NCI-H1694 treated with DMSO at 0.1 percent for 48 hours (cell line): ENCODE measurements around the gene ALDH1B1.
"Not testable (repeated sequence)": the region's sequence is repeated elsewhere in the genome, so short reads cannot be mapped to it uniquely, and the experiment has no call there.

Experiments
- DNase-seq: peaks from one replicate; lab custom pipeline; 2025; lab: John Stamatoyannopoulos, UW

ALDH1B1 gene

DNA sequence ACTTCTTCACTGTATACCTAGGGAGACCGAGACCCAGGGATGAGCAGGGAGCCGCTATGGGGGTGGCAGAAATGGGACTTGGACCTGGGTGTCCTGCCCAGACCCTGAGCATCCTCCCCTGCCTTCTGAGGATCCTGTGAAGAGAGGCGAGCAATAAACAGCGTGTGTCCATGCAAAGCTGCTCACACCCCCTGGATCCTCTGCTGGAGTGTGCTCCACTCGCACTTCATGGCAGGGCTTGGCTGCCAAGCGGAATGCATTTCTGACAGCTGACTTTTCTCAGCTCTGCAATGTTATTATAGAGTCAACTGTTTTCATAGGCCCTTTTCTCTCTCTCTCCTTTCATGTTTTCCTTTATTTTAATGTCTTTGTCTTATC lies 31.0 kb upstream of the ALDH1B1 start:
- DNase-seq, result no peak

DNA sequence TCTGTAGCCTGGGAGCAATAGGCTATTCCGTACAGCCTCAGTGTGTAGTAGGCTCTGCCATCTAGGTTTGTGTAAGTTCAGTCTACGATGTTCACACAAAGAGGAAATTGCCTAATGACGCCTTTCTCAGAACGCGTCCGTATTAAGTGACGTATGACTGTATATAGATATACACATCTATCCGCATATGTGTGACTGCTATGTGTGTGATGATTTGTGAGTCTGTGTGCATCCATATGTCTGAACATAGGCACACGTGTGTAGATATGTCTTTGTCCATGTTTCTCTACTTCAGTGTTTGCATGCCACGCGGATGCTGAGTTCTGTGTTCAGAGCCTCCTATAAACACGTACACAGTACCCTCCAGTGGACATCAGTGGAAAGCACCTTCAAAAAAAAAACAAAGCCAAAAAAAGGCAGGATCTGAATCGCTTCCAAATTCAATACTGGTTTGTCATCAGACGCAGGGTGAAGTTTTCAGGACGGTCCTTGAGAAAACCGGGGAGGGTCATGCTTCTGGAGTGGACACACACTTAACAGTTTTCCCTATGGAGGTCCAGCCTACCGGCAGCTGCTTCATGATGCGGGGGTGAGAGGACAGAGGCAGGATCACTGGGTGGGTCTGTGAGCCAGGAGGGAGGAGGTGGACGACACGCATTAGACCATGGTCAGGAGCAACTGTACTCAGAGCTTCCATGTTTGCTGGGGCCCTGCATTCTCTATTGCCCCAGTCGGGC lies 29.5 kb upstream of the ALDH1B1 start:
- DNase-seq, result peak; percentile 88

GRCh38 chr9:38363589-38363925 lies 28.9 kb upstream of the ALDH1B1 start:
- no peak for DNase-seq

GRCh38 chr9:38367898-38368297 lies 24.6 kb upstream of the ALDH1B1 start:
- DNase-seq, result no peak

GRCh38 chr9:38368731-38369130 lies 23.8 kb upstream of the ALDH1B1 start:
- no peak for DNase-seq

DNA sequence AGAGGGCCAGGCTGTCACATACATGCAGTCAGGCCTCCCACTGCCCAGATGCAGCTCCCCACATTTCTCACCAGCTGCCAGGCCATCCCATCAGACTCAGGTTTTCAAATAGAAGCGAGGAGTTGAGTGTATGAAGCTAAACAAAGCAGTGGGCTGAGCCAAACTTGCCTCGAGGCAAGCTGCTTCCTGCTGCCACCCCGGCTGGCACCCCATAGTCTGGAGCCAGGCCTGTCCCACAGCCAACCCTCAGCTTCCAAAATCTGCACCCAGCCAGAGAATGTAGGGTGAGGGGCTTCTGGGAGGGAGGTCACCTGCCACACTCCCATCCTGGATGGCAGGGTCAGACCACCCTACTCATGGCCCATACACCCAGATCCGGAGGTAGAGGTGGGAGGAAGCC lies 22.3 kb upstream of the ALDH1B1 start:
- DNase-seq, result peak; percentile 50

- DNase-seq, result peak; percentile 34
Observed at GRCh38 chr9:38371495-38371894, 21.0 kb upstream of the ALDH1B1 start.

DNA sequence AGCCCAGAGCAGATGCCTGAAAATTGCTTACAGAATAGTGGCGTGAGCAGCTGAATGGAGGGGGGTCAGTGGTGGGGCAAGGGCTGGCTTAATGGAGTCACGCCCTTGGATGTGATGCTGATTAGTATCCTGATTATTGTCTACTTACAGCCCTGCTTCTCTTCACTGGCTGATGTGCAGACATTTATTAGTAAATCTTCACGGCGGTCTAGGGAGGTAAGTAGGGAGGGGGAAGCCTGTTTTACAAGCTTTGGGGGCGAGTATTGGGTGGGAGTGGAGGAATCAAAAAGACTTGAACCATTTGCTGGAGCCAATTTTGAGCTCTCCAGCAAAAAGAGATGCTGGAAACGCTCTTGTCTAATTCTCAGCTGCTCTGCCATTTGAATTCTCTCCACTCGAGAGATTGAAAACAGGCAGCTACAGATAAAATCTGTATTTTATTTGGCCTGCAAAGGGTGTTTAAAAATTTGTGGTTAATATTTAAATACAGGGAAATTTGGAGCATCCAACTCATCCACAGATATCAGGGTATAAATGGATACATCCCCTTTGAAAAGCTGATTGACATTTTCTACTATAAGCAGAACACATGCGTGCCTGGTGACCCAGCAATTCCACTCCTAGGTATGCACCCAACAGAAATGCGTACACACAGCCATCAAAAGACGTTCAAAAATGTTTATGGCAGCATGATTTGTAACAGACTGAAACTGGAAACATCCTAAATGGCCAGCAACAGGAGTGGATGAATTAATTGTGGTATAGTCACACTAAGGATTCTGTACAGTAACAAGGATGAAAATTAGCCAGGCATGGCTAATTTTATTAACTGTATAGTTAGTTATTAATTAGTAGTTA lies 19.5 kb upstream of the ALDH1B1 start:
- DNase-seq, result no peak

DNA sequence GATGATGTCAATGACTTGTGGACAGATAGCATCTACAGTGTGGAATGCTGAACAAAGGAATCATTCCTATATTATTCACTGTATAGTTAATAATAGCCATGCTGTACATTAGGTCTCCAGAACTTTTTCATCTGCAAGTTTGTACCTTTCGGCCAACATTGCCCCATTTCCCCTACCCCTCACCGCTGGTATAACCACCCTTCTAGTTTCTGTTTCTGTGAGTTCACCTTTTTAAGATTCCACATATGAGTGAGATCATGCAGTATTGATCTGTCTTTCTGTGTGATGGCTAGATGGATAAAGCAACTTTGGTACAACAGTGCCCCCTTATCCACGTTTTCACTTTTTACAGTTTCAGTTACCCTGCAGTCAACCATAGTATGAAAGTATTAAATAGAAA lies 18.8 kb upstream of the ALDH1B1 start:
- DNase-seq, result no peak

- no peak for DNase-seq
Observed at GRCh38 chr9:38374847-38375571, 17.5 kb upstream of the ALDH1B1 start.

GRCh38 chr9:38375572-38375963 lies 16.9 kb upstream of the ALDH1B1 start:
- DNase-seq, result no peak

DNA sequence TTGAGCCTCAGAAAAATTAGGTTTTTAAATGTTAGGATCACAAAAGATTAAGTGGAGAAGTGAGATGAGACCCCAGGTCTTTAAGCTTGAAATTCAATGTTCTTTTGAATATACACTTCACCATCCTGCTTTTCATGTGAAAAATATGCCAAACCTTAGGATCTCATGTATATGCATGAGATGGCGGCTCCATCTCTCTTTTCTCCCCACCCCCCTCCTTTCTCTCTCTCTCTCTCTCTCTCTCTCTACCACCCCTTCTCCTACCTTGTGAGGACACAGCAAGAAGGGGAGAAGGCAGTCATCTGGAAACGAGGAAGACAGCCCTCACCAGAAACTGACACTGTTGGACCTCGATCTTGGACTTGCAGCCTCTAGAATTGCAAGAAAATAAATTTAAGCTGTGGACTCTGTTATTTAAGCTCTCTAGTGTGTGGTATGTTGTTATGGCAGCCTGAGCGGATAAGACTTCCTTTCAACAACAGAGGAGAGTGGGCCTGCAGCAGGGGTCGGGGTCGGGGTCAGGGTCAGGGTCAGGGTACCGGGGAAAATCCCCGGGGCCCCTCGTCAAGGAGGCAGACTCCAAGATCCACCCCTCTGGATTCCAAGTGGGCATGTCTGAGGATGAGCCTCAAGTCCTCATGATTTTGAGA lies 16.4 kb upstream of the ALDH1B1 start:
- no peak for DNase-seq

DNA sequence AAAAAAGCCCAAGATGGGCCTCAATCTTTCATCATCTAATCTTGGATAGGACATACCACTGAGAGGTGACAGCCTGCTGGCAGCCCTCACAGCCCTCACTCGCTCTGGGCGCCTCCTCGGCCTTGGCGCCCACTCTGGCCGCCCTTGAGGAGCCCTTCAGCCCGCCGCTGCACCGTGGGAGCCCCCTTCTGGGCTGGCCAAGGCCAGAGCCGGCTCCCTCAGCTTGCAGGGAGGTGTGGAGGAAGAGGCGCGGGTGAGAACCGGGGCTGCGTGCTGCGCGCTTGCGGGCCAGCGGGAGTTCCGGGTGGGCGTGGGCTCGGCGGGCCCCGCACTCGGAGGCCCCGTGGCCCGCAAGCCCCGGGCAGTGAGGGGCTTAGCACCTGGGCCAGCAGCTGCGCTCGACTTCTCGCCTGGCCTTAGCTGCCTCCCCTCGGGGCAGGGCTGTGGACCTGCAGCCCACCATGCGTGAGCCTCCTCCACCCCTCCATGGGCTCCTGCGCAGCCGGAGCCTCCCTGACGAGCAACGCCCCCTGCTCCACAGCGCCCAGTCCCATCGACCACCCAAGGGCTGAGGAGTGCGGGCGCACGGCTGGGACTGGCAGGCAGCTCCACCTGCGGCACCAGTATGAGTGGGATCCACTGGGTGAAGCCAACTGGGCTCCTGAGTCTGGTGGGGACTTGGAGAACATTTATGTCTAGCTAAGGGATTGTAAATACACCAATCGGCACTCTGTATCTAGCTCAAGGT lies 15.0 kb upstream of the ALDH1B1 start:
- DNase-seq, result not testable (repeated sequence)

DNA sequence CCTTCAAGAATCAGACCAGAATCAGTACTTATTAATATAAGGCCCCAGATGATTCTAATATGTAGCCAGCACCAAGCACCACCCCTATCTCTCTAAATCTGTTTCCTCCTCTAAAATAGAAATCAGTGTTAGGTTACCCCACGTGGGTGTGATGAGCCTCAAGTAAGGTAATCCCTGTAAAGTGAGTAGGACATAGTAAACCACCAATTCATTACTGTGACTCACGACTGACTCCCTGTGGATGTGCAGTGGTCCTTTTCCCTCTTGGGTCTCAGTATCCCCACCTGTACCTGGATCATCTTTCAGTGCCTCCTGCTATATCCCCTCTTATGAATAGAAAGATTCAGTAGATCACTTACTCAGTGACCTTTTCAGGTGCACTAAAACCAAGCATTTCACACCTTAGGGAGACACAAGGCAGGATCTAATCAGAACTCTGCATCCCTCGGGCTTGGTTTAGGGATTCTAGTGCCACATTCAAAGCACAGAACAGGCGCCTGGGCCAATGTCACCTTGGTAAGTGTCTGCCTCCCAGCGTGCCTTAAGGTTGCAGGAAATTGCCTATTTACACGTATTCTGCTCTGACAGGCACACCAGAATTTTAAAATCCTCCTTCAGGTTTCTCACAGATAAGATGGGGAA lies 12.2 kb upstream of the ALDH1B1 start:
- DNase-seq, result no peak

DNA sequence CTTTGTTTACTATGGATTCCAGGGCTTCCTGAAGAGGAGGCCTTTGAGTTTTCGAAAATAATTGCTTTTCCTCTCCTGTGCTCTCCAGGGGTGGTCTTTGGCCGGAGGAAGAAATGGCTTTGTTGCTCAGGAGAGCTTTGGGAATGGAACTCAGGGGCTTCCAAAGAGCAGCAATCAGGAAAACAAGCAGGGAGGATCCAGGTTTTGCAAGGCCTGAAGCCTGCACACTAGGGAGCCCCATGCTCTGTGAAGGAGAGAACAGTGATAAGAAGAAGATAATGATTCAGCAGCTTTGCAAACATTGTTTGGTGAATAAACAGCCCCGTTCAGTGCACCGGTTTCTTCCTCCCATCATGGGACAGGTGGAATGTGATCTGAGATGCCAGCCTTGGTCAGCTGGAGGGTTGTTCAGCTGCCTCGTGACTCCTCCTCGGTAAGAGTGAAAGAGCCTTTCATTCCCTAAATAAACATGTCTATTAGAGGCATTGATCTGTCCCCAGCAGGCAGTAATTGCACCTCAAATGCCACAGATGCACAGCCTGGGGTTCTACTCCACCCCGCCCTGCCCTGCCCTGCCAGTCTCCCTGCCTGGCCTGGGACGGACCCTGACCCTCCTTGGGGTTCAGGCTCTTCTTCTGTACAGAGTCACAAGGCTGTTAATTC lies 11.5 kb upstream of the ALDH1B1 start:
- no peak for DNase-seq

DNA sequence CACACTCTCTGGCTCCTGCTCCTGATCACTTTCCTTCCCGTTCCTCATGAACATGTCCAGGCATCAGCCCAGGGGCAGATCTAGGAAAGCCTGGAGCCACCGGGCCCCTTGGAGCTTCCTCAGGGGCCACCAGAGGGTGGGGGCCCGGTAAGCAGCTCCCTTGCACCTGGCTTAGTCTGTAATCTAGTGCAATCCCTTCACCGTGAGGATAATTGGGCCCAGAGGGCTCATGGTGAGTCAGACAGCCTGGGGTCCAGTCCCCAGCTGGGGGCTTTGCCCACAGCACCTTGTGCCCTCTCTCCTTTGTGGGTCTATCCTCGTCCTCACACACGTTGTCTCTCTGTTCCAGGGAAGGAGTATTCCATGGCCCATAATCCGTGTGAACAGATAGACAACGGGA lies 10.4 kb upstream of the ALDH1B1 start:
- DNase-seq, result no peak

GRCh38 chr9:38384990-38385848 lies 7.3 kb upstream of the ALDH1B1 start:
- DNase-seq, result no peak

- DNase-seq, result no peak
Observed at GRCh38 chr9:38385896-38386295, 6.6 kb upstream of the ALDH1B1 start.

- DNase-seq, result no peak
Observed at GRCh38 chr9:38386319-38386895, 6.1 kb upstream of the ALDH1B1 start.
